HPDE6-E6E7 (cell line): ENCODE data around the gene JMJD1C.

Source experiments
- DNase-seq: peaks from one replicate; pipeline ENCODE4 v3.0.0; 2011; ENCODE audit warnings: missing footprints; ENCODE audit errors: extremely low spot score

The JMJD1C gene

DNA sequence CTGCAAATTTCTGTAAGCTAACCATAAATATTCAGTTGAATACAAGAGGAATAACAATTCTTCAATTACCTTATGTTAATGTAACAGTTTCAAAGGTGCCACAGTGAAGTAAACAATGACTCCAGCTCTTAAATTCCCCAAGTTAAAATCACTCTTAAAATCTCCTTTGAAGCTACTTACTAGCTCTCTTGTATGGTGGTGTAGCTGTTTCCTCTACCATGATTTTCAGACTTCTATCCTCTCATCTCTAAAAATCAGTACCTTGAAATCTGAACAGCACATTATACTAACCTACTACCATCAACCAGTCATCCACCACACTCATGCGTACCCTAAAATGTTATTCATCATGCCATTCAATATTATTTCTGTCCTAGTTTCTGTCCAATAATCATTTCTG, 29.6 kb downstream of the JMJD1C start:
- no peak for DNase-seq

DNA sequence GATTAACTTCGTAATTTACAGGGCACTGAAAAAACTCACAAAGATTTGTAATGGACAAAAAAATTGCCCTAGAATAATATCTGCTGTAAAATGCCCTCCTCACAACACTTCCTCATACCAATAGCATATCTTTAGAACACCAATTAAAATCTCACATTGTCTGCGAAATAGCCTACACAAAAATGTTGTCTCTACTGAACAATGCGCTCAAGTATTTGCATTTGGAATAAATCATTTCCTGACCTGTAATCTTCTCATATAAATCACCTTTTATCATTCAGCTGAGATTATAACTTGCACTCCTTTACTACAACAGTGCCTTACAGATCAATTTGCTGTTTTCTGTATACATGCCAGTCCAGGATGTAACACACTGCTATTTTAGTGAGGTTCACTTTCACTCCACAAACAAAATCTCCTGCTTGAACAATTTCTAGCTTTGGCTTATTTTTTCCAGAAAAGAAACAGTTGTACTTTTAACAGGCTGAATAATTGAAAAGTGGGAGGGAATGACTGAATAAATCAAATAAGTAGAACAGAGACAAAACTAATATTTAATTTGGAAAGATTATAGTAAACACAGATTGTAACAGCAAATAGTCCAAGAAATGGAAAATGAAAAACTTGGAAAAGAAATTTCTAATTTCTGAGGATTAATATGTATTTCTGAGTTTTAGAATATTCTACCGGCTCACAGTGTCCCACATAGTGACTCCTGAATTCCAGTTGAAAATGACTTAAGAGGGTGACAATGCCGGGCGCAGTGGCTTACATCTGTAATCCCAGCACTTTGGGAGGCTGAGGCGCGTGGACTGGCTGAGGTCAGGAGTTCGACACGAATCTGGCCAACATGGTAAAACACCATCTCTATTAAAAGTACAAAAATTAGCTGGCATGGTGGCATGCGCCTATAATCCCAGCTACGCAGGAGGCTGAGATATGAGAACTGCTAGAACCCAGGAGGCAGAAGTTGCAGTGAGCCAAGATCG, 30.6 kb downstream of the JMJD1C start:
- no peak for DNase-seq

DNA sequence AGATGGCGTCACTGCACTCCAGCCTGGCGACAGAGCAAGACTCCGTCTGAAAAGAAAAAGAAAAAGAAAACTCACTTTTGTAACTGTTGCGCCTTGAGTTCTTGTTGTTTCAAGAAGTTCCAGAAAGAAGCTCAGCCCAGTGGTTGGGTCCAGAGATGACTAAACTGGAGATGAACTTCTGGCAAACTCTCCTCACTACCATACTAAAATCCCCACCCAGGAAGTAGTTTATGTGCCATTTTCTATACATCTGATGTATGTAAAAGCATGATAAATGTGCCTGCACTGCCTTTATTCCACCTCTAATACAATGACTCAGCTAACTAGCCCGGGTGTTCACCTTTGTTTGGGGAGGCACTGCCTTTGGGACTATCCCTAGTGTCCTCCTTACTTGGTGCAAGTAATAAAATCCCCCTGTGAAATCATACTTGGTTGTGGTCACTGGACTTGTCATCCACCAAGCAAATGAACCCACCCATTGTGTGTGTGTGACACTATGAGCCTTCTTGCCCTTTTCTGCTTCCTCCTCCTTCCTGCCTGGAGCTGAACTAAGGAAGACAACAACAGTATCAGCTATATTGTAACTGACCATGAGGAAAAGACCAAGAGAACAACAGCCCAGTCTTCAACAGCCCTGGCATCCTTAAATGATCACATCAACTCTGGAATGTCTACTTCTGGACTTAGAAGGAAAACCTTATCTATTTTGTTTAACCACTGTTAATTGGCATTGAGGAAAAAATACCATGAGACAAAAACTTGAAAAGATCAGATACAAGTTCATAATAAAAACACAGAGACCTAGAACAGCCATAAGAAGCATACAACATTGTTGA, 33.6 kb downstream of the JMJD1C start:
- no peak for DNase-seq

DNA sequence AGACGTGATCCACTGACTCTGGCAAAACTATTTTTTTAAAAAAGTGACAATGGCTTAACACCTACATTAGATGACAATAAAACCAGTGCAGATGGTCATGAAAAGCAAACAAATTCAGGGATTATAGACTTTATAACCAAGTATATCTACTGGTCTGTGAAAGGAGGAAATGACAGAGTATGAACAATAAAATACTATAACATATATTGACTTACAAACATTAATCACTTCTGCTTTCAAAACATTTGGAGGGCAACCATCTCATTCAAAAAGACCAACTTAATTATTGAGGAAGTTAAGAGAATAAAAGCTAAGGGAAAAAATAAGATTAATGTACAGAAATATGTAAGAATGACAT, 34.8 kb downstream of the JMJD1C start:
- no peak for DNase-seq

DNA sequence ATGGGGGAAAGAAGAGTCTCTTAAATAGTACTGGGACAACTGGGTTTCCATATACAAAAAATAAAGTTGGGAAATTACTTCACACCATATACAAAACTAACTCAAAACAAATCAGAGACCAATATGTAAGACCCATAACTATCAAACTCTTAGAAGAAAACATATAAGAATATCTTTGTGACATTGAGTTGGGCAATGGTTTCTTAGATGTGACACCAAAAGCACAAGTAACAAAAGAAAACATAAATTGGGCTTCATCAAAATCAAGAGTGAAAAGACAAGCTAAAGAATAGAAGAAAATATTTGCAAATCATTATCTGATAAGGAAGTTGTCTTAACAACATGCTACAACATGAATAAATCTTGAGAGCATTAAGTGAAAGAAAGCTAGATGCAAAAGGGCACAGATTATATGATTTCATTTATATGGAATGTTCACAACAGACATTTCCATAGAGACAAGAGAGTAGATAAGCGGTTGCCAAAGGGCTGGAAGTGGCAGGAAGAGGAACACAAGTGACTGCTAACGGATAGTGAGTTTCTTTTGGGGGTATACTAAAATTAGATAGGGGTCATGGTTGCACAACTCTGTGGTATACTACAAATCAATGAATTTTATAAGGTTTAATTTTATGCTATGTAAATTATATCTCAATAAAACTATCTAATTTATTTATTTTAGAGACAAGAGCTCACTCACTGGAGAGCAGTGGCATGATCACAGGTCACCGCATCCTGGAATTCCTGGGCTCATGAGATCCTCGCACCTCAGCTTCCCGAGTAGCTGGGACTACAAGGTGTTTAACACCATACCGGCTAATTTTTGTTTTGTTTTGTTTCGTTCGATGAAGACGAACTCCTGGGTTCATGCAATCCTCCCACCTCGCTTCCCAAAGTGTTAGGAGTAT, 35.4 kb downstream of the JMJD1C start:
- DNase-seq = peak; percentile 56

DNA sequence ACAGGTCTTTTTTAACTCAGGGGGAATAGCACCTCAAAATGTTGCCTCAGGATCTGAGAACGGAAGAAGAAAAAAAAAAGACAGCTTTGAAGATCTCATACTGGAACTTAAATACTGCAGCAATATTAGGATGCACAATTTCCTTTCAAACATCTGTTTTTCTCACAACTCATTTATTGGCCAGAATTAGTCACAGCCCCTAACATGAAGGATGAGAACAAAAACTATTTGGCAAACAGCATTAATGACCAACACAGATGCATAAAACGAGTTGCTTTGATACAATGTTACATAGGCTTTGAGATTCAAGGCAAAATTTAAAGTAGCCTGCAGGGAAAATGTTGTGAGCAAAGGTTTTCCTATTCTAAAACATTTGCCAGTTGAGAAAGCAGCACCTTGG, 36.5 kb downstream of the JMJD1C start:
- no peak for DNase-seq

DNA sequence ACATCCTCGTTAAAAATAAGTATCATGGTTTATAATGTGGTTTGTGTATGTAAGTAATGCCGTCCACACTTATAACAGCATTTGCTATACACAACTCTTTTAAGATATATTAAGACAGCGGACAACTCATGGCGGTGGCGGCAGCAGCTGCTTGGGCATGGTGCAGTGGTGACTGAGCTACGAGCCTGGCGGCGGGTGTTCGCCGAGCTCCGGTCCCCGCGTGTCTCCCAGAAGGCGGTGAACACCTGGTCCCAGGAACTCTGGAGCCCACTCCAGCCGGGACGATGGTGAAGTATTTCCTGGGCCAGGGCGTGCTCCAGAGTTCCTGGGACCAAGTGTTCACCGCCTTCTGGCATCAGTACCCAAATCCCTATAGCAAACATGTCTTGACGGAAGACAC, 38.8 kb downstream of the JMJD1C start:
- no peak for DNase-seq

DNA sequence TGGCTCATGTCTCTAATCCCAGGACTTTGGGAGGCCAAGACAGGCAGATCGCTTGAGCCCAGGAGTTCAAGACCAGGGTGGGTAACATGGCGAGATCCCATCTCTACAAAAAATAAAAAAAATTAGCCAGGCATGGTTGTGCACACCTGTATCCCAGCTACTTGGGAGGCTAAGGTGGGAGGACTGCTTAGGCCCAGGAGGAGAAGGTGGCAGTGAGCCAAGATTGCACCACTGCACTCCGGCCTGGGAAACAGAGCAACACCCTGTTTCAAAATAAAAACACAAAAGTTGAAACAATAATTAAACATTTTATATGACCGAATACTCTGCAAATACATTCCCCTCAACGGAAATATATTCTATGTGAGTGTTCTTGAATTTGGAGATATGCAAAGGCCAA, 40.3 kb downstream of the JMJD1C start:
- no peak for DNase-seq

DNA sequence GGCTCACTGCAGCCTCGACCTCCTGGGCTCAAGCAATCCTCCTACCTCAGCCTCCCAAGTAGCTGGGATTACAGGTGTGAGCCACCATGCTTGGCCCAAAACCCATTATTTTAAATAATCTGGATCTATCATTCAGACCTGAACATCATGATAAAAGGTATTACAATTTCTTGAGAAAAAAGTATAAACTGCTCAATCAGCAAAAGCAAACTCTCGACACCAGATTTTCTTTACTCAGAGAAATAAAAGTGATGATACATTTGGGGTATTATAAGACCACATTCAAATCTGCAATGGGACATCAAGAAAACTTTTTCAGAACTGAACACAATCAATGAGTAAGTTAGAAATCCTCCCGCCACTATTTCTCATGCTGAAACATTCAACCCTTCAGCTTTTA, 41.2 kb downstream of the JMJD1C start:
- no peak for DNase-seq

DNA sequence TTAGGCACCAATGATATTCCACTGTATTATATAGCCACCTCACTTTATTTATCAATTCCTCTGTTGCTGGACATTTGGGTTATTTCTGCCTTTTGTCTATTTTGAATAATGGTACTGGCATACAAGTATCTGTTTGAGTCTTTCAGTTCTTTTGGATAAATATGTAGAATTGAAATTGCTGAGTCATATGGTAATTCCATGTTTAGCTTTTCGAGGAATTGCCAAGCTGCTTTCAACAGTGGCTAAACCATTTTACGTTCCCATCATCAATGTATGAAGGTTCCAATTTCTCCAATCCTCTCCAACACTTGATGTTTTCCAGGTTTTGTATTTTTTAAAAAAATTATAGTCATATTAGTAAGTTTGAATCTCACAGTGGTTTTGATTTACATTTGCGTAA, 42.3 kb downstream of the JMJD1C start:
- DNase-seq = no peak

DNA sequence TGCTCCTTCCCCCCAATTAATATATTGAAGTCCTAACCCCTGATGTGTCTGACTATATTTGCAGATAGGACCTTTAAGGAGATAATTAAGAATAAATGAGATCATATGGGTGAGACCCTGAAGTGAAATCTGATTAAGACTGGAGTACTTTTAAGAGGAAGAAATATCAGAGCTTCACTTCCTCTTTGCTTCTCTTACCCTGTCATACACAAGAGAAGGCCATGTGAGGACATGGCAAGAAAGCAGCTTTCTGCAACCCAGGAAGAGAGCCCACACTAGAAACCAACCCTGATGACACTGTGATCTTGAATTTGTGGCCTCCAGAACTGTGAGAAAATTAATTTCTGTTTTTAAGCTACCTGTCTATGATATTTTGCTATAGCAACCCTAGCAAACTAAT, 44.2 kb downstream of the JMJD1C start:
- DNase-seq = no peak

DNA sequence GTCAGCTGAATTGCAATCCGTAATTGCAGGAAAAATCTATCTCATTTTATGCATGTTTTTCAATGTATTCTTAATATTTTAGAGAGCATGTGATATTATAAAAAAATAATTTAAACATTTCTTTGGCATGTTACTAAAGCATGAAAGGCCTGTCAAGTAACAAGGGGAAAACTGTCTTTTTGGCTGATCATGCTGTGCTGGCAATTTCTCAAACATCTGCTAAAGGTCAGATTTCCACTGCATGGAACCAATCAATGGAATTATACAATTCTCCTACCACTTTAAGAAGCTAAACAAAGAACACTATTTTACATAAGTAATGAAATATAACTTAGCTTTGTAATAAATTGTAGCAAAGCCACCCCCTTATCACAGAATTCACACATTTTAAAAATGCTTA, 49.4 kb downstream of the JMJD1C start:
- DNase-seq = no peak

DNA sequence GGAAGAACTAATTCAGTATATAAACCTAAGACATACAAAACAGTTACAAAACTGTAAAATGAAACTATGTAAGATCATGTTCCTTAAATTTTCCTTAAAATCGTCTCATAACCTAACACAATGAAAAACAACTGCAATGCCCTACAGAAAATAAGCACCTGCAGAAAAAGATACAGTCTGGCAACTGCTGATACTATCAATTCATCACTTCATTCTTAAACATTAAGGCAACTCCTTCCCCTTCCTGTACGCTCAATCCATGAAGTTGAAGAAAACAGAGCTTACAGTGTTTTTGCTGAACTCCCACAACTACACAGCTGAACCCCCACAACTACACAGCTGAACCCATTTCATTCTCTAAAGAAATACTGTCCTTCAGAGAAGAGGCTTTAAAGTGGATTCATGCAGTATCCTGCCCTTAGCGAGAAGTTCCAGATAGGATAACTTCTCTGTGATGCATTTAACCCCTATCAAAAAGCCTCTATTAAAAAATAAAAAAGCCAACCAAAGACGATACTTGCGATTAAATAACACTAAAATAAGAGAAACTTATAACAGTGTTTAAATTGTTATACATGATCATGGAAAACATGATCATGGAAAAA, 50.0 kb downstream of the JMJD1C start:
- DNase-seq = no peak

DNA sequence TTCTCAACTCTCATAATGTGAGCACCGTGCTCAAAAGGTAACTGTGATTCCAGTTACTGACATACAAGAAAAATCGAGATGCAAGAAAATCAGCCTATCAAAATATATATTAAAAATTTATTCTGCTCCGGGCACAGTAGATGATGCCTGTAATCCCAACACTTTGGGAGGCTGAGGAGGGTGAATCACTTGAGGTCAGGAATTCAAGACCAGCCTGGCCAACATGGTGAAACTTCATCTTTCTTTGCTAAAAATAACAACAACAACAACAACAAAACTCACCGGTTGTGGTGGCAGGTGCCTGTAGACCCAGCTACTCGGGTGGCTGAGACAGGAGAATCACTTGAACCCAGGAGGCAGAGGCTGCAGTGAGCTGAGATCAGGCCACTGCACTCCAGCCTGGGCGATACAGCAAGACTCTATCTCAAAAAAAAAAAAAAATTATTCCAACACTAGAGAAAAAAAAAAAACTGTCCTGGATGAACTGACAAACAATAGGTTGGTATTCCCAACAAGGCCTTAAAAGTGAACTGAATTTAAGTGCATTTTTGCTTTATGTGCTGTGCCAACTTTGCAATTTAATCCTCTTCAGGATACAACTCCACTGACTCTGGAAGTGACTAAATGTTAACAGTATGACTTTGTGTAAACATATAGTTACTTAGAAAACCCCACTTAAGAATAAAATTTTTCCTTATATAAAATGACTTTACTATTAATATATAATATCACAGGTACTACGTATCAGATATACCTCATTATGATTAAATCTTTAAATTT, 51.1 kb downstream of the JMJD1C start:
- DNase-seq = no peak

DNA sequence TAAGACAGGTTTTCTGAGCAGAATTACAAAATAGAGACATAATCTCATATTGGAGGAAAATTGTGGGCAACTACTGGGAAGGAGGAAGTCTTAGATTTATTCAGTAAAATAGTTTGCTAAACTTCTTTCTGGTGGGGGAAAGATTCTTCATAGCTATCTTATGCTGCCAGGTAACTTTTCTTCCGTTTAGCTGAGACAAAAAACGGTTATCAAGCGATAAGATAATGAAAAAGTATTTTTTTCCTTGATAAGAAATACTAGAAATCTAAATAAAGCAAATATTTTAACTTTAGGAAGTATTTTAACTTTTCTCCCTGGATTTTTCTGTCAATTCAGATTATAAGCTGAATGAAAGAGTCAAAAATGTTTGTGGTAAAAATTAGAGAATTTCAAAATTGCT, 52.3 kb downstream of the JMJD1C start:
- no peak for DNase-seq

DNA sequence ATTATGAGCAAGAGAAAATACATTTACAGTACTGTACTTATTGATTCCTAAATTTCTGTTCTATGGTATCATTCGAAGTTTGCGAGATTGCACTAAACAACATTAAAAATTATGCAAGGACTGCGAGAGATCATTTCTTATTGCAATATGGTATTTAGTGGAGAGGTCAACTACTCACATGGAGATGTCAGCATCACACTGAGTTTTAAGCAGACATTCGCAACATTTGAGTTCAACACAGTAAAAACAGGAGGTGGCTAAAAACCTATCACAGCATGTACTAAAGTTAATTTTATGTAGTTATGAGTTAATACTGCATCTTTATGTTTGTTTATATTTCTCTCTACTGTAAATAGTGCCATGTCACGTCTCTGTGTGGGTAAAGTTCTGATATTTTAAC, 53.5 kb downstream of the JMJD1C start:
- no peak for DNase-seq

DNA sequence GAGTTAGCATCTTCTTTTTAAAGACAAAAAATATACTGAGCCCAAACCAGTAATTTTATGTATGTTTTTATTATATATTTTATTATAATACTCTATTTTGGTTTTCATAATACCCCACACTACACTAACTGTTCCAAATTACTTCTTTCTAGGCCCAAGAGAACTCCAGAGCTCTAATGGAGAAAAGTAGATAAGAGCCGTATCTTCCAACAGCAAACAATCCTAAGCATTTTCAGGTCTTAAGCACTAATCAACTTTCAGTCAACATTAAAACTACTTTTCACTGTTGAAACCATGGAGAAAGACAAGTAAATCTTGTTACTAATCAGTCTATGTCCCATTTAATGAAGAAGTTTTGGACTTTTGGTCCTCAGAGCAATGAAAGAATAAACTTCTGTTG, 55.1 kb downstream of the JMJD1C start:
- DNase-seq = no peak

DNA sequence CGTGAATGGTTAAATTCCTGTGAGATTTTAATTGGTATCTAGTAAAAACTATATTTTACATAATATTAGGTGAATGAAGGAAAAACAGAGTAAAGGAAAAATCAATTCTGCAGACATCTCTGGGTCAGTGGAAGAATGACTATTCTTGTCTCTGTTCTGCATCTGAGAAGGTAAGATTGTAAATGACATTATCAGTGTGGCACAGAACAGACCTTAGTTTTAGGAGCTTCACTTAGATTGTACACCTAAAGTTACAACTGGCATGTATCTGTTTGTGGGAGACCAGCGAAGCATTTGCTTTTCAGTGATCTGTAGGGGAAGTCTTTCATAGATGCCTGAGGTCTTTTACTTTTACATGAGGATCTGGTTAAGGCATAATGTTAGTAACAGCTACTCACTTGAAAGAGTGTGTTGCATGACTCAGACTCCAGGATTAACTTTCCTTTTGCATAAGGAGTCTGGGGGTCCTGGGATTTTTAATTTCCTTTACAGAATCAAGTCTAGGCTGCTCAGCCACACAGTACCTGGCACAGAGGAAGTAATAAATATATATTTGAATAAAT, 56.2 kb downstream of the JMJD1C start:
- DNase-seq = no peak

DNA sequence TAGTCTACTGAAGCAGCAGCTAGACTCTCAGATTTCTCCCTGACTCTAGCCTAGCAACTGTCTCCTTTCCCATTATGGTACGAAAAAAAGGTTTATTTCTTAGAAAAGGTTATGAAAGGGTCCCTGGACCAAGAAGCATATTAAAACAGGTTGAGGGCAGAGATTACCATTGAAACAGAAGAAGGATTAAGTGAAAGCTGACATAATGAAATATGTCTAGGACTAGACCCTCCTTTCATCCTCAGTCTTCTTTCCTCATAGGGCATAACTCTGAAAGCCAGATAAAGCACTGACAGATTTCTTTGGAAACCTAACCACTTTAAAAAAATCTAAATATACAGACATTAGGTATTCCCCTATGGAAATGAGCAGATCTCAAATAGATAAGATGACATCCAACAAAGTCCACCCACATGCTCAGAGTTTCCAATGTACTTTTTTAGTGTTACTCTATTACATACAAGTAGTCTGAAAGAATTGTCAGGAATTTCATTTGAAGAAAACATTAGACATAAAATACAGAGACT, 58.6 kb downstream of the JMJD1C start:
- no peak for DNase-seq

DNA sequence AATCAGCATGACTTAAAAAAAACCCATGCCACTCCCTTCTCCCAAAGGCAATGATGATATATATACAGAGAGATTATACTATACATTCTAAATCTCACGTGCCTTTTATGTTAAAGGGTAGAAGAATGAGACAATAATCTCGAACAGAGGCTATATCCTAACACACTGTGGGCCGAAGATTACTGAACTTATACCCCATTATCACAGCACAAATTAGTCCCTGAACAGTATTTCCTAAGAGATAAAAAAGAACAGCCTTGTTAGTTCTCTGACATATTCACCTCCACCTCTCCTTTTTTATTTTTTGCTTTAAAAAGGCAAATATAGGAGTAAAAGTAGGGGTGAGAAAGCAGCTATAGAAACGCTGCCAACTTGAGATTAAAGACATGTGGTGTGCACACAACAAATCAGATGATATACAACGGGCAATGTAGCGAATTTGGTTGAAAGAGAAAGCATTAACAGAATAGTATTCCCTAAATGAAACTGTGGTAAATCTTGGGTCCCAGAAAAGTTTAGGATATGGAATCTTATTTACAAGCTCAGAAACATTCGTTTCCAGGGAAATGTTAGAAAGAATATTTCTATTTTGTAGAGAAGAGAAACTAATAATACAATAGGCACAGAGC, 69.5 kb downstream of the JMJD1C start:
- DNase-seq = no peak
